HG02759 (cell line): ENCODE data around the gene ZNF827.
"Not testable (repeated sequence)": the region's sequence is repeated elsewhere in the genome, so short reads cannot be mapped to it uniquely, and the experiment has no call there.

Experiments used
- ATAC-seq: cut with Tn5 transposase; IDR thresholded peaks from one replicate; pipeline ENCODE4 v1.9.1; 2021; ENCODE audit warnings: mild to moderate bottlenecking, moderate library complexity; ENCODE audit not compliant: unreplicated experiment

Gene ZNF827

GRCh38 chr4:145866991-145867390 is 71.6 kb downstream of the ZNF827 start:
- no peak for ATAC-seq

GRCh38 chr4:145865274-145865941 is 73.2 kb downstream of the ZNF827 start:
- ATAC-seq: no peak

DNA sequence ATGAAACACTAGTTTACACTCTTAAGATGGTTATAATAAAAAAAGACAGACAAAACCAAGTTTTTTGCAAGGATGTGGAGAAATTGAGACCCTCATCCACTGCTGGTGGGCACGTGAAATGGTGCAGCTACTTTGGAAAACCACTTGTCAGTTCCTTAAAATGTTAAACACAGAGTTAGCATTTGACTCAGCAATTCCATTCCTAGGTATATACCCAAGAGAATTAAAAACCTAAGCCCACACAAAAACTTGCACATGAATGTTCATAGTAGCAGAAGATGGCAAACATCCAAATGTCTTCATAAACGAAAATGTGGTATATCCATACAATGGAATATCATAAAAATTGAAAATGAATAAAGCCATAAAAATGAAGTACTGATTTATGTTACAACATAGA is 75.4 kb downstream of the ZNF827 start:
- ATAC-seq: no peak

DNA sequence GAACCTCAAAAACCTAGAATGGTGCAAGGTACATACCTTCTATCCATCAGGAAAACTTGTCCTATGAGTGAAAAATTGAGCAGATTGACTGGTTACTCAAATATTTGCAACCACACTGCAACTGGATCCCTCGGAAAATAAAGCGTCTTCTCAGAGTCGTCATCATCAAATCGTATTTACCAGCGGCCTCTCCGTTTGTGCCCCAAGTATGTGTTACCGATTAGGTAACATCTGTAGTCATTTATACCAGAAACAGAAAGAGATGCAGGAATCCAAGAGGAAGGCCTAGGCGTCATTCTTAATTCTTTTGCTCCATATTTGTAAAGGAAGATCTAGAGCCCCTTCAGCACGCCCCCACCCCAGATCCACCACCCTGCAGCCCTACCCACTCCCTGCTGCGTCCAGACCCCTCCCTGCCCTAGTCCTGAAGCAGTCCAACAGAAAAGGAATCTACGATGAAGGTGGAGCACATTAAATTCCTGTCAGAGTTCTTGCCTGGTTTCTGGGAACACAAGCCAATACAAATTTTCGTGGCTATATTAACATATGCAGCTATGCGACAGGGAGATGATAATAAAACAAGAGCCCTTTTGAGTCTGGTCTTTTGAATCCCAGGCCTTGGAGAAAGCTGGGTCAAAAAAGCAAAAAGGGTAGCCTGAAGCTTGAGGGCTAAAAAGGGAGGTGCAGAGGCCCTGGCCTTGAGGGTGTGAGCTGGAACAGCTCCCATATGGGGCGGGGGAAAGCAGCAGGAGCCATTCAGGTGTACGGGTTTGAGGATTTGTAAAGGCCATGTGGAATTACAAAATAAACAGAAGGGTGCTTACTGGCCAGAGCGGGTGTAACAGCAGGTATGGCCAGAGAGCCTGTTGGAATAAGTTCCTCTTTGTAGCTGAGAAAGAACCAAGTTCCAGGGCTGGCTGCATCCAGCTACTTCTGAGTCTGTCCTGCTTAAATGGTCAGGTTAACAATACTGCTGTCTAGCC is 77.0 kb downstream of the ZNF827 start:
- no peak for ATAC-seq

DNA sequence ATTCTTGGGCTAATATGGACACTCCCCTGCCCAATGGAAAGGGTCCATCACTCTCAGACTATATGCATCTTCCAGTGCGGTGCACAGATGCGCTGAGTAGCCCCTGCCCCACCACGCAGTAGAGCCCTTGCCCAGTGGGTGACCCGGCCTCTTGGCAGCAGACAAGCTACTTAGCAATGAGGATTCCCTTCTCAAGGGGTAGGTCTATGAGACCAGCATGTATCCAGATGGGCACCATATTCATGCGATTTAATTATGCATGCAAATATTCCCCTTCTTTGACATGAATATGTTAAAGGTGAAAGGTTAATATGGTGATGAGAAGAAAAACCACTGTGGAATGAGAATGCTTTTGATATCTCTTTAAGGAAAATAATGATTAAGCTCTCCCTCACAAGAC is 77.7 kb downstream of the ZNF827 start:
- no peak for ATAC-seq

- ATAC-seq: no peak
Measured at GRCh38 chr4:145860446-145860845, 78.2 kb downstream of the ZNF827 start.

- no peak for ATAC-seq
Measured at GRCh38 chr4:145859926-145860325, 78.7 kb downstream of the ZNF827 start.

- no peak for ATAC-seq
Measured at GRCh38 chr4:145859426-145859825, 79.2 kb downstream of the ZNF827 start.

- ATAC-seq: no peak
Measured at GRCh38 chr4:145852256-145852839, 86.3 kb downstream of the ZNF827 start.

DNA sequence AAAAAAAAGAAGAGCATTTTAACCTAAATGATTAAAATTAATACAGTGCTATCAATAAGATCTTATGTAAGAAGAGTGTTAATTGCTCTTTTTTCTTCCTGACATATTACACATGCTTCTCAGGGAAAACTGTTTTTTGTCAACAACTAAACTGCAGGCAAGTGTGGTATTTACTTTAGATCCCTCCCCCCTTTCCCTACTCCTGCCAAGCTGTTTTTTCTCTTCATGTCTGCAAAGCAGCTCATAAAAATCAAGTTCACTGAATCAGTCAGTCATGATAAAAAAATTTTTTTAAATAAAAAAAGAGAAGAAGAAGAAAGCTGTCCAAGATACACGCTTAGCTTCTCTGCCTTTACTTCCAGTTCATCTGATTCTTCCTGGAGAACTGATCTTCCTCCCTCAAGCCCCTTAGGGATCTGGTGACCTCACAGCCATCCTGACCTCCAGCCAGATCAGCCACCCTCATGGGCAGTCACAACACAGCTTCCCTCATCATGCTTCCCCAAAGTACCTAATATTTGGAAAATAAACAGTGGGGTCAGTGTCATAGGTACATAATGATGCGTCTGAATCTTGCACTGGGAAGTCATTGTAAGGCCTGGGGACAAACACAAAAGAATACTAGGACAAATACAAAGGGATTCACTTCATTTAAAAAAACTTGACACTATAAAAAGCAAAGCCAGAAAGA is 87.0 kb downstream of the ZNF827 start:
- no peak for ATAC-seq

- ATAC-seq: no peak
Measured at GRCh38 chr4:145847764-145848163, 90.9 kb downstream of the ZNF827 start.

GRCh38 chr4:145845118-145845517 is 93.5 kb downstream of the ZNF827 start:
- ATAC-seq: no peak

DNA sequence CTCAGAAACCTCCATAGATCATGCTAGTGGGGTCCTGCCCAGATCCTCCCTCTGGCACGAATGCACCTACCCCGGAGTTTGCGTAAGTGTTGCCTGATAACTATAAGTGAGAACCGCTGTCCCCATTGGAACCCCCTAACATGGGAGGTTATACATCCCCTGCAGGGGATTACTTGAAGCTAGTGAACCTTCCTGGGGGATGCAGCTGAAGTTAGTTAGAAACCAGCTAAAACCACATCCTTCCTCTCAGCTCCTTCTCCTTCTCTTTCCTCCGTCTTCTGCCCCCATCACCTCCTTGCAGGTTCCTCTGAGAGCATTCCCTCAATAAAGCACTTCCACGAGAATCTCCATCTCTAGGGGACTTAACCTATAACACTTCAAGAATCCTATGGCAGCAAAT is 95.0 kb downstream of the ZNF827 start:
- no peak for ATAC-seq

DNA sequence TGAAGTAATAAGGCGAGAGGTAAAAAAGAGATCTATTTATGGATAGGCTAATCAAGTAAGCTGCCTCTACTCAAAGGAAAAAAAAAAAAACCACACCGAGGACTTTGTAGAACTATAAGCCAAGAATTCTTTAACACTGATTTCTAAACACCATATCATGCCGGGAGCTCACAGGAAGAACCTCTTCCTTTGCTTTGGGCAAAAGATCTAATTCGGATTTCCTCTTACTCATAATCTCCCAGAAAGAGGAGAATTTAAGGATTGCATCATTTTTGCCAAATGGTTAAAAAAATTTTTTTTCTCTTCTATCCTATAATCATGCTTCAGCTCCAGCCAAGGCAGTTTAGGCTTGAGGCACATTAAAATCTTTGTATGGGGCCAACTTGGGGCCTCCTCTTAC is 95.5 kb downstream of the ZNF827 start:
- no peak for ATAC-seq

DNA sequence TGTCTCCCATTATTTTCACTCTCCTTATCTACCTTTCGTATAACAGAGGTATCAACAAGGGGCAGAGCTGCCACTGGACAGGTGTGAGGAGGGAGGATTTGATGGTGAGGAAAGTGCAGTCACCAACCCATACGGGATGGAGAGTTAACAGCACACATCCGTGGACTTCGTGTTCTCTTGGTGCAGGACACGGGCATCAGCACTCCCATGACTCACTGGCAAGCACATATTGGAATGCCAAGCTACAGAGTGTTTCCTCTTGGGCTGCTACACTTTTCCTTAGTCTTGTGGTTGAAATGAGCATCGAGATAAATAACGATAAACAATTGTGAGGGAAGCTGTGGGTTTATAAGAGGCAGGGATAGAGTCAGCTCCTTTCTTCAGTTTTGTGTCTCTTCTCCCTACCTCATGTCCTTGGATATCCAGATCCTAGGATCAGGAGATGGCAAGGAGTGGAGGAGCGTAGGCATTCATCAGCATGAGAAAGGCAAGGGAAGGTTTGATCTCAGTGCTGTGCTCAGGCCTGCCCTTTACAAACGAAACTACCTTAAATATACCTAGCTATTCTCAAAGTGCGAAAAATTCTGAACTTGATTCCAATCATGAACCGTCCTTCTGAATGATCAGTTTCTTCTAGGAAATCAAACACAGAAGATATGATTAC is 96.3 kb downstream of the ZNF827 start:
- no peak for ATAC-seq

GRCh38 chr4:145840801-145841200 is 97.8 kb downstream of the ZNF827 start:
- ATAC-seq: no peak

- peak; percentile 85 for ATAC-seq
Measured at GRCh38 chr4:145840162-145840768, 98.4 kb downstream of the ZNF827 start.

DNA sequence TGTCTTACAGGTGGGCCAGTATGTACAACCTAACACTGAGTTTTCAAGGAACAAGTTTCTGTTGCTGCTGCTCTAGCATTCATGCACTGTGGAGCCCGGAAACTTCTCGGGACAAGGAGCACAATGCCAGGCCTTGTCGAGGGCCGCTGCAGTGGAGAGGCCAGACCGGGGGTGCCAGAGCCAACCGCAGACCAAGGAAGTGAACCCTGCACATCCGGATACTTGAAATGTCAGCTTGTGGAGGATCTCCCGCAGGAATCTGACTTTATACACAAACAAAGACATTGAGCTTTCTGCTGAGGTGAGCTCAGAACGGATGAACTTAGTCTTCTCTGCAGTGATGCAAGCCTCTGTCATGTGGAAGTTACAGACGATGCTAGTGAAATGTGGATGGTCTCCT is 99.5 kb downstream of the ZNF827 start:
- no peak for ATAC-seq

DNA sequence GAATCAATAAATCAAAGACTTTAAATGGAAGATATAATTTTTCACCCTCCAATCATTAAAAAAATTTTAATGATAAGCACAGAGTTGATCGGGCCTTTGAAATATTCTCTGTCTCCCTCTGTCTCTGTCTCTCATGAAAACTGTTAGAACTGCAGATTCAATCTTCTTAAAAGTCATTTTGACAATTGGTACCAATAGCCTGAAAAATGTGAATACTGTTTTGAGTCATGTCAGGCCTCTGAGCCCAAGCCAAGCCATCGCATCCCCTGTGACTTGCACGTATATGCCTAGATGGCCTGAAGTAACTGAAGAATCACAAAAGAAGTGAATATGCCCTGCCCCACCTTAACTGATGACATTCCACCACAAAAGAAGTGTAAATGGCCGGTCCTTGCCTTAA is 106.2 kb downstream of the ZNF827 start:
- not testable (repeated sequence) for ATAC-seq

DNA sequence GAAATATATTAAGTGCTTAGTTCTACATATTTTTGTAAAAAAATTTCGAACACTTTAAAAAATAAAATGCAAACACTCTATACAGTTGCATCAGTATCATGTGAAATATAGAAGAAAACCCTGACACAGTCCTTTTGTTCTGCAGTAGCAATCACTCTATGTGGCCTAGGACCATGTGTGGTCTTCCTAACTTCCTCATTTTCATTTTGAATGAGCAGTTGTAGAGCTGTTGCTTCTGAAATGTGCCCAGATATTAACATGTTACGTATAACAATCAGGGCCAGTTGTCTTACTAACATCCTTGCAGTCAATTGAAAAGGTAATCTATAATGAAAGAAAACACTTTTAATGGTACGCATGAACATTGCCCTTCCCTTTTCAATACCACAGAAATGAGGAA is 107.9 kb downstream of the ZNF827 start:
- peak; percentile 64 for ATAC-seq
